NCI-H1930 (cell line): ENCODE measurements around the gene EIF2B4.

Source experiments
- DNase-seq, 2 experiments: peaks; one replicate each; lab custom pipeline; 2025; lab: John Stamatoyannopoulos, UW

EIF2B4 gene

DNA sequence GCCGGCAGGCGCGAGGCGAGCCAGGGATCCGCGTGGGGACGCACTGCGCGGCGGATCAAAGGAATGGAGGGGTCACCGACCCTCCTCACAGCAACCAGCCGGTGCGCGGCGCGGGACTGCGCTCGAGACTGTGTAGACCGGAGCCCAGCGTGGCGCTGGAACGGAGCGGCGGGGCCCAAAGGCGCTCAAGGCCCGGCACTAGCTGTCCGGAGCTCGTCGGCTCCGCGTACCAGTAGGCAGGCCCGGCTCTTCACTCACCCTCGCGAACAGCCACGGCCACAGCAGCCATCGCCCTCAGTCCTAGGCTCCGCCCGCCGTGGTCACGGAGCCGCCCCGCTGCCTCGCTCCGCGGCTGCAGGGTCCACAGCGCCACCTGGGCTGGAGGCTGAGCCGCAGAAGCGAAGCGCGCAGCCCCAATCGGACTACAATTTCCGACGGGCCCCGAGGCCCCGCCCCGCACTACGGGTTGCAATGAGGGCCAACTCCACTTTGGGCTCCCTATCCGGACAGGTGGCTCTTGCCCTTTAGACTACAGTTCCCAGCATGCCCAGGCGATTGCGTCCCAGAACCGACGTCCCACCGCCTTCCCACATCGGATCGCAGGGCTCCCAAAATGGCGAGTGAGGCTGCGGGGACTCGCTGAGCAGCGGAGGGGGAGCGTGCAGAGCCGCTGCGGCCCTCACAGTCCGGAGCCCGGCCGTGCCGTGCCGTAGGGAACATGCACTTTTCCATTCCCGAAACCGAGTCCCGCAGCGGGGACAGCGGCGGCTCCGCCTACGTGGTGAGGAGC, at the start of gene EIF2B4, which contains the start of gene SNX17:
TSS of gene EIF2B4 (minus strand) at position 313 of the 790 bp plus-strand sequence. CDS start at position 289, 24 bp downstream.
TSS of gene SNX17 (plus strand) at position 591 of the 790 bp plus-strand sequence. CDS start at position 719, 128 bp downstream.
- peak; percentile 93 to 96 for DNase-seq

DNA sequence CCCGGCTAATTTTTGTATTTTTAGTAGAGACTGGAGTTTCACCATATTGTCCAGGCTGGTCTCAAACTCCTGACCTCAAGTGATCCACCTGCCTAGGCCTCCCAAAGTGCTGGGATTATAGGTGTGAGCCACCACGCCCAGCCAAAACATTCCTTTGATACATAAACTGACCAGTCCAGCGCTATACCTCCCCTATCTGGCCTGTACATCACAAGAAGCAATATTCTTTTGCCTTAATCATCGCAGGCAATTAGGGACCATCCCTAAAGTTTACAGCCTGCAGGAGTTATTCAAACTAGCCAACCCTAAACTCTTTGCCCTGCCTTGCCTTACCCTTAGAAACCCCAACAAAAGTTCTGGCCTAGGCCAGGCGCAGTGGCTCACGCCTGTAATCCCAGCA, 46.0 kb upstream of the EIF2B4 start:
- no peak for DNase-seq

DNA sequence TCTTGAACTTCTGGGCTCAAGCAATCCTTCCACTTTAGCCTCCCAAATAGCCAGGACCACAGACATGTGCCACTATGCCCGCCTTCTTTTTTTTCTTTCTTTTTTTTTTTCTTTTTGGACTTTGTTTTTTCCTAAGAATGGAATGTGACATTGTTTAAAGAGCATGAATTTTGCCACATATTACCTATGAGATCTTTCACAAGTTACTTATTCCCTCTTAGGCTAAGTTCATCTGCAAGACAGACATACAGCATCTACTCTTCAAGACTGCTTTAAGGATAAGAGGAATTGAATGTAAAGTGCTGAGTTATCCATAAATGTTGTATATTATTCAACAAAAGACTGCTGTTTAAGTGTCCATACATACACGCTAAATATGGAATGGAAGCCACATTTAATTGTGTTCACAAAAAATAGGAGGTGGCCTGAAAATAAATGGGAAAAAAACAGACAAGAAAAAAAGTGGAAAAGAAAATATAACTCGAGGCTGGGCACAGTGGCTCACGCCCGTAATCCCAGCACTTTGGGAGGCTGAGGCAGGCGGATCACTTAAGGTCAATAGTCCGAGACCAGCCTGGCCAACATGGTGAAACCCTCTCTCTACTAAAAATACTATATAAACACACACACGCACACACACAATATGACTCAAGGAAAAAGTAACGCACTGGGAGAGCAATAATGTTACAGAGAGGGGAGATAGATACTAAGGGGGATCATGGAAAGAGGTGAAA, 42.4 kb upstream of the EIF2B4 start:
- DNase-seq = no peak

DNA sequence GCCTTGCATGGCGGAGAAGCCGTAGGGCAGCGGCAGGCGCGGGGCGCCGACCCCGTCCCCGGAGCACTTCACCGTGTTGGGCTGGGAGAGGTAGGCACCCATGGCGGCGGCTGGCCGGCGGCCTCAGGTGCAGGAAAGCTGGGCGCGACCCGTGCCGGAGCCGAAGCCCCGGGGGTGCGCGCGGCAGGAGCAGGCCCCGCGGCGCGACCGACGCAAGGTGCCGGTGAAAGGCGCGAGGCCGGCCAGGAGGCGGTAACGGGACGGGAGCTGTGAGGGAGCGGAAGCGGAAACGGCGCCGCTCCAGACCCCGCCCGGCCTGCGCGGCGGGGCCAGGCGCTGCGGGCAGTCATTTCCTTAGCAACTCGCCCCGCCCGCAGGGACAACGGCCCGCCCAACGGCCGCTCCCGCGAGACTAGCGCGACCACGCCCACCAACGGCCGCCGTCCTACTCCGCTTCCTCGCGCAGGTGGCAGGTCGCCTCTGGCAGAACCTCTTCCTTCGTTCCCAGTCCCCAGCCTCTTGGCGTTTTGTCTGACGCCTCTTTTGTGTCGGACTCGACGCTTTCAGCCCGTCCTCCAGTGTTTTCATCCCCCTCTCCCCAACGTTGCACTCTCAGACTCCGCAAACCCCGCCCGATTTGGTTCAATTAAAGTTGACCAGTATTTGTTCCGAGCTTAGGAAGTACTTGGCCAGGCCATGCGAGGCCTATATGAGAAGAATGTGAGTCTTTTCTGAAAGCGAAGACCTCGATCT, 39.4 kb upstream of the EIF2B4 start, which contains the start of gene PPM1G:
TSS of gene PPM1G (minus strand) at position 271 of the 753 bp plus-strand sequence. CDS start at position 102, 169 bp downstream.
- peak; percentile 88 to 94 for DNase-seq

DNA sequence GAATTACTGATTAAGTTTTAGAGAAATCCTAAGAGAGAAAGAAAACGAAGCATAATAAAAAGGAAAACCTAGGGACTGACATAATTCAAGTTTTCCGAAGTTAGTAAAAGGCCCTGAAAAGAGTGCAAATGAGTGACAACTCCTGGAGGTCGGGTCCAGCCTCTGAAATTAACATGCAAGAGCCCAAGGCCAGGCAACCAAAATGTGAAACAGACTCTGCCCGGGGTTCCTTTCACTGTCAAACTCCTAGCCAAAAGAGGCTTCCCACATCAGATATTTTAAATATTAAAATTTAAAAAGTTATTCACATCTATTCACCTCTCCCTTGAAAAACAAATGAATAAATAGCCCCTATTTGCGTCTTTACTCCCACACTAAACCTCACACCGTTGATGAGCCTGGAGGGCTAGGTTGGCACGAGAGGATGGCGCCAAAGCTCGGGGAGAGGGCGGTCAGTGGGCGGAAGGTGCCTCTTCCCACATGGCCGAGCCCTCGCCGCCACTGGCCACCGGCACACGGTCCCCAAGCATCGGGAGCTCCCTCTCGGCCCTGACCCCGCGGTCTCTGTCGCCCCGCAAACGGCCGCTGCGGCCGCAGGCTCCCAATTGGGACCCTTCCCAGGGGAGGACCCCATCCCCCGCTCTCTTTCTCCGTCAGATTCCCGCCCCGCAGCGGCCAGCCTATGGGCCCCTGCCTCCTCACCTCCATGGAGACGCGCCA, 38.6 kb upstream of the EIF2B4 start:
- DNase-seq = peak in 1 of 2 experiments; percentile 22

DNA sequence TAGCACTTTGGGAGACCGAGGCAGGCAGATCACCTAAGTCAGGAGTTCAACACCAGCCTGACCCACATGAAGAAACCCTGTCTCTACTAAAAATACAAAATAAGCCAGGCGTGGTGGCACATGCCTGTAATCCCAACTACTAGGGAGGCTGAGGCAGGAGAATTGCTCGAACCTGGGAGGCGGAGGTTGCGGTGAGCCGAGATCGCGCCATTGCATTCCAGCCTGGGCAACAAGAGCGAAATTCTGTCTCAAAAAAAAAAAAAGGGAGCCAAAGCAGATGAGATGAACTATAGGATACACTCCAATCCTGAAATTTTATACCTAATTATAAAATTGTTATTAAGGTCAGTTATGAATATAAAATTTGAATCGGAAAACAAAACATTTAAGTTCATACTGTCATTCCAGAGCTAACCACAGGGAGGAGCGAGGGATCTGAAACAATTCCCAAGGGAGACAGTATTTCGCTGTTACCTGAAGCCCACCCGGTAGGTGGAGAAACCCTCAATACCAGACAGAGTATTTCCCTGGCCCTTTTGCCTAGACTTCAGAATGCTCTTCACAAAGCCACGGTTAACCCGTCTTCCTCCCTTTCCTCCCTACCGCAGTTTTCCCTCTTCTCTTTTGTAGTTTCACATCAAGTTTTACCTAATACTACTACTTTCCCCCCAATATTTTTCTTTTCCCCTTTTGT, 37.8 kb upstream of the EIF2B4 start:
- DNase-seq = peak; percentile 44 to 55

DNA sequence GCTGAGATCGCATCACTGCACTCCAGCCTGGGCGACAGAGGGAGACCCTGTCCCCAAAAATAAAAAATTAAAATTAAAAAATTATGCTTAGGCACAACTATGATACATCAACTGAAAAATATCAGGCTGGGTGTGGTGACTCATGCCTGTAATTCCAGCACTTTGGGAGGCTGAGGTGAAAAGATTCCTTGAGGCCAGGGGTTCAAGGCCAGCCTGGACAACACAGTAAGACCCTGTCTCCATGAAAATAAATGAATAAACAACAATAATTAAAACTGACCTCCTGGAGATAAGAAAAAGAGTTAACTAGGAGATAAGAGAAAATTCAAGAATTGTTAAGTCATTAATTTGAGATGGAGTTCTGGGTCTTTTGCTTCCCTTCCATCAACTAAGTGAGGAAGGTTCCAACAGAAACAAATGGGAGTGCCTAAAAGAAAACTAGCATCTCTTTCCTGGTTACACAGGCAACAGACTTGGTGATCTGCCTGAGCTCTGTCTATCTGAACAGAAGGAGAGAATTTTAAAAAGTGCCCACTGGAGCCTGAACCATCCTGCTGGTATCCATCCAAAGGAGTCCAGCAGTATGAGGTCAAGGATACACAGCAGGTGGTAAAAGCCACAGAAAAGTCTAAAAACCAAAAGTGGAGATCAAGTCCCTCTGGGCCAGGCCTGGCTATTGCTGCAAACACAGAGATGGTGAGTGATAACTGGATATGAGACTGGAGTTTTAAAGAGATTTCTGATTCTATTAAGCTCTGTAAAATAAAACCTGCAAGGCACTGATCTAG, 30.4 kb upstream of the EIF2B4 start:
- DNase-seq = no peak

DNA sequence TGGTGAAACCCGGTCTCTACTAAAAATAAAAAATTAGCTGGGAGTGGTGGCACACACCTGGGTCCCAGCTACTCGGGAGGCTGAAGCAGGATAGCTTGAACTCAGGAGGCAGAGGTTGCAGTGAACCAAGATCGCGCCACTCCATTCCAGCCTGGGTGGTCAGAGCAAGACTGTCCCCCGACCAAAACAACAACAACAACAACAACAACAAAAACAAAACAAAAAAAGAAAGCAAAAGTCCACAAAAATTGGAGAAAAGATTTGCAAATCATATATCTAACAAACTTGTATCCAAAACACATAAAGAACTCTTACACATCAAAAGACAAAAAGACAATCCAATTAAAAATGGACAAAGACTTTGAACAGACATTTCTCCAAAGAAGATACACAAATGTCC, 28.8 kb upstream of the EIF2B4 start:
- no peak for DNase-seq

DNA sequence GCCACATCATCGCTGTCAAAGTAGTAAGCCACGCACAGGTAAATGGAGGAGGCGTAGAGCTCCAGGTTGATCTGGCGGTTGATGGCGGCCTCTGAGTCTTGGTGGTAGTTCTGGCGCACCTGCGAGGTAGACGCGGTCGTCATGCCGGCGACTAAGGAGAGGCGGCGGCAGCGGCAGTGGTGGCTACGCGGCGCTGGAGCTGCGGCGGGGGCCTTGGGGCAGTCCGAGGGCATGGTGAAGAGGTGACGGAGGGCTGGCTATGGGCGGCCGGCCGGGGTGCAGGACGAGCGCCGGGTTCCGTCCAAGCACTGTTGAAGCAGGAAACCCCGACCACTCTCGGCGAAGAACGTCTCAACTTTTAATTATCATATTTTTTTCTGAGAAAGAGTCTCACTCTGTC, 23.1 kb upstream of the EIF2B4 start:
- DNase-seq = no peak

DNA sequence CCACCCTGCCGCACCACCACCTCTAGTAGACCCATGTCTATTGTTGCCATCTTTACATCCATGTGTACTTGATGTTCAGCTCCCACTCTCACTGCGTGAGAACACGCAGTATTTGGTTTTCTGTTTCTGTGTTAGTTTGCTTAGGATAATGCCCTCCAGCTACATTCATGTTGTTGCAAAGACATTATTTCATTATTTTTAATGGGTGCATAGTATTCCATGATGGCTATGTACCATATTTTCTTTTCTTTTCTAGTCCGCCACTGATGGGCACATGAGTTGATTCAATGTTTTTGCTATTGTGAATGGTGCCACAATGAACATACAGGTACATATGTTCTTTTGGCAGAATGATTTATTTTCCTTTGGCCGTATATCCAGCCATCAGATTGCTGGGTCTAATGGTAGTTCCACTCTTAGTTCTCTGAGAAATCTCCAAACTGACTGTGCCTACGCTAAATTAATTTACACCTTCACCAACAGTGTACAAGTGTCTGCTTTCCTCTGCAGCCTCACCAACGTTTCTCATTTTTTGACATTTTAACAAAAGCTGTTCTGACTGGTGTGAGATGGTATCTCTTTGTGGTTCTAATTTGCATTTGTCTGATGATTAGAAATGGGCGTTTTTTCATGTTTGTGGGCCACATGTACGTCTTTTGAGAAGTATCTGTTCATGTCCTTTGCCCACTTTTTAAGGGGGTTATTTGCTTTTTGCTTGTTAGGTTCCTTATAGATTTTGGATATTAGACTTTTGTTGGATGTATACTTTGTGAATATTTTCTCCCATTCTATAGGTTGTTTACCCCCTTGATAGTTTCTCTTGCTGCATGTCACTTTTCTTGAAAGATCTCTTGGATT, 20.9 kb upstream of the EIF2B4 start:
- no peak for DNase-seq

DNA sequence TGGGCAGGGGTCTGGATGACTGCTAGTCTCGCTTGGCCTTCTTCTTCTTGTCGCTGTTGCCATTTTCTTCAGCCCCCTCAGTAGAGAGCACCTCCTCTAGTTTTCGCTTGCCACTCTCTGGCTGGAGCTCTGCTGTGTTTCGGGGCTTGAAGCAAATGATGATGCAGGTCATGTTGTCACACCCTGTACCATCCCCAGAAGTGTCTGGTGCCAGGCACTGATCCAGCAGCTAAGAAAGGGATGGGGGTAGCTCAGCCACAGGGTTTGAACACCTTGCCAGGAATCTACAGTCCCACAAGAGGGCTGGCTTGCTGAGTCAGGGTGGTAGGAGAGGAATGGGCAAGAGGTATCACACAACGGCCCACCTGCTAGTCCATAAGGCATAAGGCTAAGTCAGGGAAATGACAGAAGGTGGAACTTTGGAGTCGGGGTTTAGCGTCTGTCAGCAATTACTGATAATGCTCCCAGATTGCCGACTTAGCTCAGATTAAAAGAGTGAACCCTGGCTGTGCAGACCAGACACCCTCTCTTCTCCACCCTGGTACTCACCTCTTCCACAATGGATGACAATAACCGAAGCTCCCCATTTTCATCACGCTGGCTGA, 11.5 kb upstream of the EIF2B4 start:
- DNase-seq = no peak

DNA sequence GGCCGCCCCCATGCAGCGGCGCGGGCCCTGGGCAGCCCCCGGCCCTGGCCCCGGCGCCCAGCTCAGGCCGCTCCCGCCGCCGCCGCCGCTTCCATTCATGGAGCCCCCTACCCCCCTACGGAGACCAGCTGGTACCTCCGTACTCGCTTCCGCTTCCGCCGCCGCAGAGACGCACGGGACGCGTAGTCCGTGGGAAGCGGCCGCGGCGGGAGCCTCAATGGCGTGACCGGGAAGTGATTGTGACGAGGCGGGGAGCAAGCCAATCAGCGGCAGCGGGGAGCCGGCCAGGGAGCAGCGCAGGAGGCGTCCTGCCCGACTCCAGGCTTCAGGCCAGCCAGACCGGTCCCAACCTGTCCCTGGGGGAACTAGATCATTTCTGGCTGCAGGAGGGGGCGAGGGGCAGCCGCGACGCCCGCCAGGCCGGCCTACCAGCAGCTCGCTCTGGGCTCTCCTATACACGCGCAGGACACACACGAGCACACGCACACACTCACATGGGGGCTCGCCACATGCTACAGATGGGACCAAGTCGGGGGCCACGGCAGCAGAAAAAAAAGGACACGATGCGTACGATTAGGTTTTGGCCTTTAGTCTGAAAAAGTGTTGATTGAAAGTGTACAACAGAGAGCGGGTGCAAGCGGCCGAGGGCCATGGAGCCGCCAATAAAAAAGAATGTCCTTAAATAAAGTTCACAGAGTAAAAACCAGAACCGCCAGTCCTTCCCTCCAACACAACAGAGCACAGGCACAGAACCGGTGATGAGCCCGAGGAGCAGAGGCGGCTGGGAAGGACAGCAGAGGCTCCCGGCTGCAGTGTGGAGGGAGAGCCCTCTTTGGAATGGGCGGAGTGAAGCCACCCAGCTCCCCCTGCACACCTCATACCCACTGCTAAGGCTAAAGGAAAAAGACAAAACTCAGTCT, 10.7 kb upstream of the EIF2B4 start, which contains the start of gene ZNF513:
TSS of gene ZNF513 (minus strand) at position 109 of the 920 bp plus-strand sequence. CDS start 208 bp downstream, outside the sequence.
- peak; percentile 90 to 91 for DNase-seq

DNA sequence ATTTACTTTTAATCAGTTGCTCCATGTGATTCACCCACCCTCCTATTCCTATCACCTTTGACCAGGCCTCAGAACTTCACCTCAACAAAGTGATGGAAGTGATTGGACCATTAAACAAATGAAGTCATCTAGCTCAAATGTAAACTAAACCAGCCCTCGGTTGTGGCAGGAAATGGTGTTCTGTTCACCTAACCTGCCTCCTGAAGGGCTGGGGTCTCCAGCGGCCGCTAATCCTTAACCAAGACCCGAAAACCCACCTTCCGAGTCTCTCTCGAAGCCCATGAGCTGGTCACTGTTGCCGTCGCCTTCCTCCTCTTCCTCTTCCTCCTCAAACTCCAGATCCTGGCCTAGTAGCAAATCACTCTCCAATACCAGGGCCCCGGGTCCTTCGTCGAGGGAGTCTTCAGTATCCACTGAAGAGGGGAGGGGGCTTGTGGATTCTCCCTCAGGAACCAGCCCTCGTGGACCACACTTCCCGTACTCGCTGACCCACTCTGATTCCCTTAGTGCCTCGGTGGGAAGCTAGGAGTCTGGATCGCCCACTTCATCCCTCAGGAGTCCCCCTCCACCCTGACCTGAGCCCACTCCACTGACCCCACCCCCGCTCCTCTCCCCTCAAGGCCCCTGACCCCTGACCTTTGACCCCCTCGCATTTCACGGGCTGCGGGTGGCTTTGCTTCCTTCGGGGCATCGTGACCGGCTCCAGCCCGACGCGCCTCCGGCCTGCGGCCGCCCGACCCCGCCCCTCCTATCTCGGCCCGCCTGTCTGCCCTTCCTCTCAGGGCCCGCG, 9.9 kb upstream of the EIF2B4 start:
- peak in 1 of 2 experiments; percentile 70 for DNase-seq

DNA sequence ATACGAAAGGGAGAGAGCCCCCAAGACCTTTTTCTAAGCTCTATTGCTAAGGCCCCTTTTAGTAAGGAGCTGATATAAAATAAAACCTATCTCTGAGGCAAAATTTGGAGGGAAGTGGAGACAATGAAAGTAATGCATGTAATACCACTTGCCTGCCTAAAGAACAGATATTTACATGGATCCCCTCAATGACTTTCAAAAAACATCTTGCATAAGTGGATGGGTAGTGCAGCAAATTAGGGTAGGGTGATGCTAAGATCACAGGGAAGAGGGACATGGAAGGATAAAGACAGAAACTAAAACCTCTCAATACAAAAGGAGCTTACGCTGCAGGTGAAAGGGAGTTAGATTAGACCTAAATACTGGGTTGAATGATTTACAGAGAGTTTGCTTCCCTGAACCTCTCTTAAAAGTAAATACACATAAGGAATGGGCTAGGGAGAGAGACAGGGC, 9.3 kb upstream of the EIF2B4 start:
- no peak for DNase-seq

DNA sequence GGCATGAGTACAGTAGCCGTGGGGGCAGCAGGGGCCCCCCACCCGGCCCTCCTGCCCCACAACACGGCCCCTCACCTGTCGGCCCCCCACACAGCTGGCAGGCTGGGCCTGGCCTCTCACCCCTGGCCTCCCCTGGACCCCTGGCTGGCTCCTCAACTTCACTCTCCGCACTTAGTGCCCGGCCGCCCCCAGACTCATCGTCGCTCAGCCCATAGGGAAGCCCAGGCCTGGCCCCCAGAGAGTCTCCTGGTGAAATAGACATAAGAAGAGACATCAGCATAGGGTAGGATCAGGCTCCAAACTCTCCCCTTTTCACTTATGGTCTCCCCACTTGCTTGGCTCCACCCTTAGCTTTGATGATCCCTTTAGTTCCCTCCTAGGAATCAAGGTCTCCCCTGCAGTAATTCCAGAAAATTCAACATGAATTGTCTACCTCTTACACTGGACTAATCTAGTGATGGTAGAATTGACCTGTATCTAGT, 8.7 kb upstream of the EIF2B4 start:
- DNase-seq = no peak

DNA sequence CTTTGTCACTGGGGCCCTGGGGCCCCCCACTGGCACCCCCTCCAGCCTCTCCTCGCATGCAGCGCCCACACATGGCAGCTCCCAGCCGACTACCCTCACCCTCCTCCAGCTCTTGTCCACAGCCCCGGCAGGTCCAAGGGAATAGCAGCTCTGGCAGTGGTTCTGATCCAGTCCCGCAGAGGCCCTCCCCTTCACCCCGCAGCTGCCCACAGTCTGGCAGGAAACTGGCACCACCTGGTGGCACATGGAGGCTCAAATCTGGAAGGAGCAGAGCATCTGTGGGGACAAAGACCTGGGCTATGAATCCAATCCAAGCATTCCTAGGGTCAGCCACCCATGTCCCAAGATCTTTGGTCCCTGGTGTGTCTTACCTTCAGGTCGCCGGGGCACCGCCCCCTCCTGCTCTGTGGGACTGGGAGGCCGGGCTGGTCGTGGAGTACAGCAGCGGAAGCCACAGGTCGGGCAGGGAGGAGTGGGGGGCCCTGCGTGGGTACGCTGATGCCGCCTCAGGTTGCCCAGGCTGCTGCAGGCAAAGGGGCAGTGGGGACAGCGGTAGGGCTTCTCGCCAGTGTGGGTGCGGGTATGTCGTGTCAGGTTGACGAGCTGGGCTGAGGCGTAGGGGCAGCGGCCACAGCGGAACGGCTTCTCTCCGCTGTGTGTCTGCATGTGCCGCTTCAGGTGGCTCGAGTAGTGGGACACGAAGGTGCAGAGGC, 8.1 kb upstream of the EIF2B4 start:
- no peak for DNase-seq
